Skin epidermis (tissue), 12 donors: ENCODE measurements around the gene TMED3.
"Not testable (repeated sequence)": the region's sequence is repeated elsewhere in the genome, so short reads cannot be mapped to it uniquely, and the experiment has no call there.

Source experiments
- H3K27ac ChIP-seq, 21 experiments: fragments of 200-600 bp; sonication (generic) in 11 of 21; one replicate each; pipeline ENCODE4 v1.5.0; 2020; ENCODE audit warnings: mild to moderate bottlenecking in 3 of 21, inconsistent platforms in 2 of 21, moderate library complexity in 2 of 21
- H3K4me3 ChIP-seq, 7 experiments: fragments of 200-600 bp; sonication (generic) in 2 of 7; one replicate each; pipeline ENCODE4 v1.5.0; 2020; ENCODE audit warnings: inconsistent platforms in 2 of 7, mild to moderate bottlenecking in 2 of 7, moderate library complexity in 1 of 7

TMED3 gene

DNA sequence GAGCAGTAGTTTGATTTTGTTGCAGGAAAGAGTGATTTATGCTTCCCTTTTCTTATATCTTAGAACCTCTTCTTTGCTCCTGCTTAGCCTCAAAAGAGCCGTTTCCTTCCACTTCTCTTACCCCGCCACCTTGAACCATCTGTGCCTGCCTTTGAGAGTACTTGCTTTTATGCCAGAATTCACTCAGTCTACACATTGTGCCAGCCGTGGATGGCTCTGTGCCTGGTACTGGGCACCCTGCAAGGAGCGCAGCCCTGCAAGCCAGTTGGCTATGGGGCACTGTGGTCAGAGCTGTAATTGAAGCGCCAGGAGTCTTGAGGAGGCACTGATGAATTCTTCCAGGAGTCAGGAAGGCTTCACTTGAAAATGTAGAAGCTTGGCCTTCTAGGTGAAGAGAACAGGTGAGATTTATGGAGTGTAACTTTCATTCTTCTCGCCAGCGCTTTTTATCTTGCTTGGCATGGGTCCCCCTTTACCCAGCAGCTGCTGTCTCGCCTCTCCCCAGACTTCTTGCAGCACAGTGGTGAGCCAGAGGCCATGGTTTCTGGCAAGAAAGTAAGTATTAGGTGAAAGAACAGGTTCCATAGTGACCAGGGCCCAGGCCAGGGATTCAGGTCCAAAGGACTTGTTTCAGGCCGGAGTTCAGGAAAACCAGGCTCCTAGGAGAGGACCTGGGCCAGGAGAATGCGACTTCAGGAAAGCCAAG is 4.9 kb downstream of the TMED3 start:
- no peak overlapping the region for H3K4me3 ChIP-seq
- peak overlapping the region in 1 of 21 experiments; percentile 47 for H3K27ac ChIP-seq

DNA sequence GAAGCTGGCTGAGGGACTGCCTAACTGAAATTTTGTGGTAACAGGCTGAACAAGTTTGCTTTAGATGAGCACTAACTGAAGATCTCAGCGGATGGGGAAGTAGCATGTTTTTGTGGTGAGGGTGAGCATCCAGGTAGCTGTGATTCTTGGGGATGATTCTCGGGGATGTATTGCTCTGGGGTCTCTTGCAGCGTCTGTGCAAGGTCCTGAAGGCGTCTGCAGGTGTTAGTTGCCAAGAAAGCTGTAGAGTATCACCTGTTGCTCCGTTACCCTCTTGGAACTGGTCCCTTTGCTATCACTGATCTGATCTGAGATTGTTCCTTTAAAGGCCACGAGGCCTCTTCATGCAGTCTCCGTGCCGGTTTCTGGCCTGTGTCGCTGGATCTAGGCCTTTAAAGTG is 6.0 kb downstream of the TMED3 start:
- H3K27ac ChIP-seq, result no peak overlapping the region

DNA sequence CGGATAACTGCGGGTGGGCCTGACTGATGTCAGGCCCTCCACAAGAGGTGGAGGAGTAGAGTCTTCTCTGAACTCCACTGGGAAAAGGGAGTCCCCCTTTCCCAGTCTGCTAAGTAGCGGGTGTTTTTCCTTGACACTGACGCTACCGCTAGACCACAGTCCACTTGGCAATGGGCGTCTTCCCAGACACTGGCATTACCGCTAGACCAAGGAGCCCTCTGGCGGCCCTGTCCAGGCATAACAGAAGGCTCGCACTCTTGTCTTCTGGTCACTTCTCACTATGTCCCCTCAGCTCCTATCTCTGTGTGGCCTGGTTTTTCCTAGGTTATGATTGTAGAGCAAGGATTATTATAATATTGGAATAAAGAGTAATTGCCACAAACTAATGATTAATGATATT is 9.1 kb downstream of the TMED3 start:
- H3K4me3 ChIP-seq, H3K27ac ChIP-seq: not testable (repeated sequence)

More for the DNA sequence above, 6.0 kb downstream of the TMED3 start:
- no peak overlapping the region for H3K4me3 ChIP-seq

DNA sequence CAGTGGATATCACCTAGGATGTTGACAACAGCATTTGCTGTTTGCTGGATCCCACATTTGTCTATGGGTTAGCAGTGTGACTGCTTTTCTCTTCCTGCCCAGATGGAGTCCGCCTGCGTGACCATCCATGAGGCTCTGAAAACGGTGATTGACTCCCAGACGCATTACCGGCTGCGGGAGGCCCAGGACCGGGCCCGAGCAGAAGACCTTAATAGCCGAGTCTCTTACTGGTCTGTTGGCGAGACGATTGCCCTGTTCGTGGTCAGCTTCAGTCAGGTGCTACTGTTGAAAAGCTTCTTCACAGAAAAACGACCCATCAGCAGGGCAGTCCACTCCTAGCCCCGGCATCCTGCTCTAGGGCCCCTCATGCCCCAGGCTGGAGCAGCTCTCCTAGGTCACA is 11.0 kb downstream of the TMED3 start:
- Histone ChIP-seq H3K4me3 (no peak overlapping the region), H3K27ac (no peak overlapping the region)

DNA sequence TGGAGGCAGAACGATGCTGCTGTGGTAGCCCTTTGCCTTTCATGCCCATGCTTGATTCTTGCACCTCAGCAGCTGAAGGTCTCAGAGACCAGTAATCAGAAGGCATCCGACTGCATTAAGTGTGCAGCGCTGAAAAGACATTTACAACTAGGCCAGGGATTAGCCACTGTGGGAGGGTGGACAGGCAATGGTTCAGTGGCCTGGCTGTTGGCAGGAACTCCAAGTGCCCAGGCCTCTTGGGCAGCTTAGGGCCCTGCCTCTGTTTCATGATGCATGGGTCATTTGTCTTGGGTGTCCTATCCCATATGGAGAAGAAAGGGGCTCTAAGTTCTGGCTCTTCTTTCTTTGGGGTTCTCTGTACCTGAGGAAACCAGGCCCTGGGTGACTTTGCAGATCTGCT is 11.4 kb downstream of the TMED3 start:
- Histone ChIP-seq H3K27ac (no peak overlapping the region), H3K4me3 (no peak overlapping the region)

DNA sequence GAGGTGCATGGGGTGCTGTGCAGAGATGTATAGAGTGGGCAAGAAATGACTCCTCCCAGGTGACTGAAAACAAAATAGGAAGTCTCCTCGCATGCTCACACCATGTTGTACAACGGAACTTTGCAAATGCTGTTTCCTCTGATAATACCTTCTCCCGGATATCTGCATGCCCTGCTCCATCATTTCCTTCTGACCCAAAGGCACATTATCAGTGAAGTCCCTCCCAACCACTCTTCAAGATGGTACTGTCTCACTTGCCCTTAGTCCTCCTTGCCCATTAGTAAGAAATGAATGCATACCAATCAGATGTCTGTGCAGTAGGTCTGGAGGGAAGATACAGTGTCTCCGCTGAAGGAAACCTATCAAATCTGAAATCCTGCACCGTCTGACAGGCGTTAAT is 12.0 kb downstream of the TMED3 start:
- Histone ChIP-seq H3K4me3 (no peak overlapping the region), H3K27ac (no peak overlapping the region)

DNA sequence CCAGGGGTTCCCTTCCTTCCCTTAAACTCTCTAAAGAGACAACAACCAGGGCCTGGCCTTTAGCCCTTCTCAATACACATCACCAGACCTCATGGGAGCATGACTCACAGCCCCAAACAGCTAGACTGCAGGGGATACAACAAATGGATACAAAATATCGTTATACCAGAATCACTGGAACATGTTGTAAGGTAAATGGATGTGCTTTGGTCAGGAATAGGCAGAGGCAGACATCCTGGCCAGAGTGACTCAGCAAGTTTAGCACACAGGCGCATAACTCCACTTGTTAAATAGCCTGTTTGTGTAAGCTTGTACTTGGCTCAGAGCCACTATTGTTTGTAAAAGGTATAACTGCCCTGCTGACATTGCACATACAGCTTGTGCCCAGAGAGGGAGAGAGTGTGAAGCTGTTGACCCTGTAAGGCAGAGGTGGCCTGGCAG is 18.3 kb downstream of the TMED3 start:
- peak overlapping the region in 1 of 21 experiments; percentile 18 for H3K27ac ChIP-seq
- H3K4me3 ChIP-seq, result no peak overlapping the region

DNA sequence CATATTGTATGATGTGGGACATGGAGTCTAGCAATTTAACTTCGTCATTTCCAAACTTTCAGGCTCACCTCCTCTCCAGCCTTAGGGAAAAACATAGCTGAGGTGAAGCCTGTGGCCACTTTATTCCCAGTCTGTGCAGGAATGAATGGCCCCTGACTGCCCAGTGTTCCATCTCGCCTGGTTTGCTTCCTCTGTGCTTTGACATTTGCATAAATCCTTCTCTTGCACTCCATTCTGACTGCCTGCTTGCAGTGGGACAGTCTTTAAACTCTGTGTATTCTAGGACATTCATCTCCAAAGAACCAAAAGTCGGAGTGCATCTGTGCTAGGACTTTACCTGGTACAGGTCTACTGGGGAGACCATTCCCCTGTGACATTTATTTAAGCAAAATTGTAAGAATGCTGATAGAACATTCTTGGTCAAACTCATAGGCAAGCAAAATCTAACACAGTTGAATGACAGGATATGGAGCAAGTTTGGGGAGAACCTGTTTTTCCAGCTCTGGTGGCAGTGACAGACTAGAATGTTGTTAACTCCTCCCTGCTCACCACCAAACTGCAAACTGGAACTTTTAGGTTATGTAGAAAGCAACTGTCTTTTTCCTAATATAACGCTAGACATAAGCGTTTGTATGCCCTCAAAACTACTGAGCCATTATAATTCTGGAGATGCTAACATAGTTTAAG is 22.1 kb downstream of the TMED3 start:
- no peak overlapping the region for H3K4me3 ChIP-seq
- peak overlapping the region in 10 of 21 experiments; percentile 15 to 69 (median 38) for H3K27ac ChIP-seq

DNA sequence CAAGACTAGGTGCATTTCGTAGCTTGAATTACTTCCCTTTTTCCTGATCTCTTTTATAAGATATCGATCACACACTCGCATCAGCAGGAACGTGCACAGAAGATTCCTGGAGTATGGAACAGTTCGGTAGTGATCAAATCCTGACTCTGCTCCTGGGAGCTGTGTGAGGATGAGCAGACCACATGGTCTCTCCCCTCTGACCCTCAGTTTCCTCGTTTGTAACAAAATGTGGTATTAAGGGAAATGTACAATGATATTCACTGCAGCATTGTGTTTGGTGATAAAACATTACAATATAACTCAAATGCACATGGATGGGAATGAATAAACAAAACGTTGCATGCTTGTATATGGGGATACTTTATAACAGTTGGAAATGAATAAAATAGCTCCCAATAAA is 26.7 kb downstream of the TMED3 start:
- Histone ChIP-seq H3K4me3 (no peak overlapping the region), H3K27ac (no peak overlapping the region)

DNA sequence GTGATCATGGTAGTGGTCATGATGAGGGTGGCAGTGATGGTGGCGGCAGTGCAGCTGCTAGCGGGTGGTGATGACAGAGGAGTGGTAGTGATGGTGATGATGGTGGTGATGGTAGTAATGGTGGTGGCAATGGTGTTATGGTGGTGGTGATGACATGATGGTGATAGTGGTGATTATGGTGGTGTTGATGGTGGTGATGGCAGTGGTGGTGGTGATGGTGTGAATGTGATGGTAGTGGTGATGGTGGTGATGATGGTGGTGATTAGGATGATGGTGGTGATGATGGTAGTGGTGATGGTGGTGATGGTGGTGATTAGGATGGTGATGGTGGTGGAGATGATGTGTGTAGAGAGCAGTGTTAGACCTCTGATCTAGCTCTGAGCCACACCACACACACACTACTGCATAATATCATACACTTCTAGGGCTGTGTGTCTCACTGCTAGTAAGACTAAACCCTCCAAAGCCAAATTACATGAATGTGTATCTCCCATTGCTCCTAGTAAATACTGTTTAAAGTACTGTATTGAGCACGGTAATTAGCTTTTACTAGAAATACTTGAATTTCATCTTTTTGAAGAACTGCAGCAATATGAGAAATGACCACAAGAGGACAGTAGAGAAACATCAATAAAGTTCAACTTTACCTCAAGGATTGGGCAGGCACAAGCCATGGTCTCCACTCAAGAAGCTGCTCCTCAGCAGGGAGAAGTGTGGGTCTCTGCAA is 28.8 kb downstream of the TMED3 start:
- Histone ChIP-seq H3K27ac (no peak overlapping the region), H3K4me3 (no peak overlapping the region)

DNA sequence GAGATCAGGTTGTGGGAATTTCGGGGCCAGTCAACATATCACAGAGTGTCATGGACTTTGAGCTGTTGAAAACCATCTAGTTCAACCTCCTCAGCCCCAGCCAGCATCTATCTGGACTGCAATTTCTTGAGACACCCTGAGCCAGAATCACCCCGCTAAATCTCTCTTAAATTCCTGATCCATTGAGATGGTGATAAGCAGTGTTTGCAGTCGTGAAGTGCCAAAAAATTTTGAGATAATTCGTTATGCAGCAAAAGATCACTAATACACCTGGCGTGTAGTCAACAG is 29.3 kb downstream of the TMED3 start:
- Histone ChIP-seq H3K27ac (no peak overlapping the region), H3K4me3 (no peak overlapping the region)

DNA sequence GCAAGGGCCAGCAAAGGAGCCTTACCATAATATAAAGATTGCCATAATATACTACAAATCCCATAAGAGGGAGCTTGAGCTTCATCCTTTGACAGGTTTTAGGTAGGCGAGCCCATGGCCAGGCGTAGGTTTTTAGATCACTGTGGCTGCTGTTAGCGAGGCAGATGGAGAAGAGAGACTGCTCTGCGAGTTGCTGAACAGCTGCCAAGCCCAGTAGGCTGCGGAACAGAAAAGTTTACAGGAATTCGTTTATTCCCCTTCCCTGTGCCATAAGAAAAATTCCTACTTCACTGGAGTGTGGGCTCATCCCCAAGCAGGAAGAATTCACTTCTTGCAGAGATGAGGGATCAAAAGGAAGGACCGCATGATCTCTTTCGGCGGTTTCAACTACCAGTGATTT is 30.5 kb downstream of the TMED3 start:
- H3K4me3 ChIP-seq, result no peak overlapping the region
- no peak overlapping the region for H3K27ac ChIP-seq

DNA sequence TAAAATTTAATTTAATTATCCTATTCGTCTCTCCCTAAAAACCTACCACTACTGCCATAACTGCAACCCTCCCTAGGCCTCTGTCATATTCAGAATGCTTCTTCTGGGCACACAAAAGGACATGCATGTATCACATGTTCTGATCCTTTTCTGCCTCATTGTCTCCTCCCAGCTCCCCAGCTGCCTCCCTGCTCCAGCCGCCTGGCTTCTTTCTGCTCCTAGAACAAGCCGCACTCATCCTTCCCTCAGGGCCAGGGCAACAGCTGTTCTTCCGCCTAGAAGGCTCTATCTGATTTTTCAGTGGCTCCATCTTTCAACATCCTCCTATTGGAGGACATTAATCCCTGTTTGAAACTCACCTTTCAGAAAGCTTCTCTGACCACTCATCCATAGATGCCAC is 38.6 kb downstream of the TMED3 start:
- no peak overlapping the region for H3K4me3 ChIP-seq
- no peak overlapping the region for H3K27ac ChIP-seq

DNA sequence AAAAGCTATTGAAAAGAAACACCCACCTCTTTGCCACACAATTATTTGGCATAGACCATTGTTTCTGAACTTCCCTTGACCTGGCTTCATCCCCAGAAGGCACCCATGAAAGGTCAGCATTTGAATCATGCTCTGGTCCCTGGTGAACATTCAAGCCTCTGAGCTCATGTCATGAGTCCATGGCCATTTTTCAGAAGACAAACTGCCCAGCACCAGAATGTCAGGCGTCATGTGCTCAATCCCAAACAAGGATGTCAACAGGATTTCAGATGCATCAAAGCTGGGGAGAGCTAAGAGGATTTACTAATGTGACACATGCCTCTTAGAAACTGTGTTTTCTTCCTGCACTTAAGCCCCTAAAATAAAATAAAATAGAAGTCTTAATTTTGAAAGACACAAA is 41.3 kb downstream of the TMED3 start:
- H3K27ac ChIP-seq, result no peak overlapping the region
- no peak overlapping the region for H3K4me3 ChIP-seq

DNA sequence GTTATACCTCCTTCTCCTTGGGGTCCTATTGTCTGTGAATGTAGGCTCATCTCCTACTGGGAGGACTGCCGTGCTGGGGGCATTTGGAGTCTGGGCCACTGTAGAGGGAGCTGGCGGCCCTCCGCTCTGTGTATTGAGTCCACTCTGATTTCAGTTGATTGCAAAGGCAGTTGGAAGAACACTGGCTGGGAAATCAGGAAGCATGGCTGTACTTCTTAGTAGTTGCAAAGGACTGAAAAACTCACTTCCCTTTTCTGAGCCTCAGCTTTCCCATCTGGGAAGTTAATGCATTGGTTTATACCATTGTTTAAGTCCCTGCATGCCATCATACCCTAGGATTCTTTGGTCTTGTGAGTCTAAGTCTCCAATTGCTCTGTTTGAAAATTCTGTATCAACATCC is 46.7 kb downstream of the TMED3 start:
- H3K4me3 ChIP-seq, result no peak overlapping the region
- H3K27ac ChIP-seq, result no peak overlapping the region

DNA sequence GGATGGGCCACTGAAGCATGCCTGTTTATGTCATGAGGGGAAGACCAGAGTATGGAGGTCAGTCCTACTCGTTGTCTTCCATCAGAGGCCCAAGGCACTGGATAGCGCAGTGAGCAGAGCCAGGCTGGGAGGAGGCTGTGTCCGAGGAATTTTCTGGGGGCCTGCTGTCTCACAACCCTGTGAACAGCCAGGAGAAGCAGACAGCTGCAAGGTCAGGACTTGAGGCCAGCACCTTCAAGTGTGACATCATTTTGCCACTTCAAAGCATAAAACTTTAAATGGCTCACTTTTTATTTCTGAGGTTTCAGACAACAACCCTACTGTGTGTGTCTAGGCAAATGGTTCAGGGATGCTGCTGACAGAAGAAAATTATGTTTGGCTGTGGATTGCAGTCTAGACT is 47.2 kb downstream of the TMED3 start:
- Histone ChIP-seq H3K4me3 (no peak overlapping the region), H3K27ac (no peak overlapping the region)

DNA sequence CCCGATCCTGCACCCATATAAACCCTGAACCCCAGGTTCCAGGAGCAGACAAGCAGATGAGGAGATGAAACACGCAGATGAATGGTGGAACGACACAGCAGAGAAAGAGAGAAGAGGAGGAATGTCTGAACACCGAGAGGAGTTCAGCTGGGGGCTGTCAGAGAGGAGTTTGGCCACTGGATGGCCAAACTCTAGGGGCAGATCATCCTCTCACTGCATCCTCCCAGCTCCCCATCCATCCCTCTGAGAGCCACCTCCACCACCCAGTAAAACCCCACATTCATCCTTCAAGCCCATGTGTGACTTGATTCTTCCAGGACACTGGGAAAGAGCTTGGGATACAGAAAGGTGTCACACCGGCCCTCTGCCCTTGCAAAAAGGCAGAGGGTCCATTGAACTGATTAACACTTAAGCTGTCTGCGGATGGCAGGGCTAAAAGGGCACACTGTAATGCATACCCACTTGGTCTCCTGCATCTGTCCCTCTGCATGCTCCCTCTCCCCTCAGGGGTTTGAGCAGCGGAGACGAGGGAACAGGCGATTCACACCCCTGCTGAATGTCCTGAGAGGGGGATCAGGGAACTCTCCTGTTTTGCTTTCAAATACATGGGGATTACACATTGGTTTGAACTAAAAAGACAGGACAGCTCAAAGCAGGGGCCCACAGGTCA is 53.8 kb downstream of the TMED3 start:
- no peak overlapping the region for H3K27ac ChIP-seq
- no peak overlapping the region for H3K4me3 ChIP-seq

DNA sequence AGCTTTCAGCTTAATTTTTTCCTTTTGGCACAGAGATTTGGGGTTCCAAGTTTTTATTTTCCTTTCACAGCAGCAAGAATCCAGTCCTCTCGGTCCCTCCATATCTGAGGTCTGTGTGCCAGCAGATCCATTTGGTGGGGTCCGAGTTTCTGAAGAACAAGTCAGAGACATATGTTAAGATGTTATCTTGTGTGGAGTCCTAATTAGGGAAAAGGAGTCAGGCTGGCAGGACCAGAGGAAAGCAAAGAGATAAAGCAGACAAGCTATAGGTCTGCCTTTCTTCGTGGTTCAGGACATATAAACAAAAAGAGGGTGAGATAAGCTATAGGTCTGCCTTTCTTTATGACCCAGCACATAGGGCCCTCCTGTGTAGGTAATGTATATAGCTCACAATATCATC is 54.9 kb downstream of the TMED3 start:
- no peak overlapping the region for H3K4me3 ChIP-seq
- no peak overlapping the region for H3K27ac ChIP-seq

DNA sequence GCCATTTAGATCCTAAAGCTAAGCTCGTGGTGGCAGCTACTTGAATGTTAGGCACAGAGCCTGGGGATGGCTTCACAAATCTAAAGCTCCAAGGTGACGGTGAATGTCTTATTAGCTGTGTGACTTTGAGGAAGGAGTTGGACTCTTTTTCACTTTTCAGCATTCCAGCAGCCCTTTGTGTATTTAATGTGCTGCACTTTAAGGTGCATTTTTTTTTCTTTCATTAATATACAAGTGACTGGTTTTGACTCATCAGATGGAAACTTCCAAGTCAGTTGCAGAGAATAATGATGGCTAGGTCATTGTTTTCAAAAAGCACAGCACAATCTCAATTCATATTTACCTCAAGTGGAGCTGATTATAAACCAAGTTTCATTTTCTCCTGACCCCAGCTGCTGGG is 55.8 kb downstream of the TMED3 start:
- Histone ChIP-seq H3K4me3 (no peak overlapping the region), H3K27ac (no peak overlapping the region)

DNA sequence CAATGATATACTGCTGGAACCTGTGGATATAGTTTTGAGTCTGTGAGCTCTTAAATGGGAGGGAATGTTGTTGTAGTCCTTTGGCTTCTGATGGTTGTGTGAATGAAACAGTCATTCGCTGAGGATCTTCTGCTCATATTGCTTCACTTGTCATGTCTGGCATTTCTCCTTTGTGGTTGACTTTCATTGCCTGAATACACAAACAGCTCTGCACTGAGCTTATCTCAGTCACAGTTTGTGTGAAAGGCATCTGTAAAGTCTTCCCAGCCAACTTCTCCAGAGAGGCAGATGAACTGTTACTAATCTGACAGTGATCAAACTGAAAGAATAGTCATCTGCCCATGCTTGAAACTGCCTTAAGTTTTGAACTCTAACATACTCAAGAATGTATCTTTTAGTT is 59.8 kb downstream of the TMED3 start:
- Histone ChIP-seq H3K4me3 (no peak overlapping the region), H3K27ac (no peak overlapping the region)

DNA sequence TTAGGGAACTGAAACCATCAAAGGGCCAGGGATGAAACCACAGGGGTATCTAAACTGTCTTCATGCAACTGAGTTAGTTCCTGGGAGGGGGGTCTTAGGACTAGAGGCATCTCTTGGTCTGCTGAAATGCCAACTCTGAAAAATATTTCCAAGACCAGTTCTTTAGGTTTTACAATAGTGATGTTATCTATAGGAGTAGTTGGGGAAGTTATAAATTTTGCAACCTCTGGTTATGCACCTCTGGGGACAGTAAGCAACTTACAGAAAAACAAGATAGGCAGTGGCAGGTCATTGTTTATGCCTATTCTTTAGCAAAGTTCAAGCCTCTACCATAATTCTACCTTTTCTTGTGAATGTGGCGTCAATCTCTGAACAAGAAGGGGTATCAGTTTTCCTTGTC is 60.7 kb downstream of the TMED3 start:
- Histone ChIP-seq H3K4me3 (no peak overlapping the region), H3K27ac (no peak overlapping the region)
